Measurements from ENCODE around the gene PISD.

DNA sequence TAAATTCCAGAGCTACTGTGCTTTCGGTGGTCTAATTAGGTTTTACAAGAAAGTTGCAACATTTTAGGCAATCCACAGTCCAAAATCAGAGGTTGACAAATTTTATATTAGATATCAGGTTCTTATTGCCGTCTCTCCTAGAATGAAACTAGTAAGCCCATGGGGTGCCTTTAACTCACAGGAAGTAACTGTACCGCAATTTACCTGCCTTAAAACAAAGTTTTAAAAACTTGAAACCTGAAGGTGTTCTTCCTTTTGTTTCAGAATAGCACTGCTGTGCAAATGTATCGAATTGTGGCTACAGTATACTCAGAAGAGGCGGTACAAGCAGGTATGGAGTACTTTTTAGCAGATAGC, 77.2 kb downstream of the PISD start:
- TF ChIP-seq ZC3H10 (CRISPR knock-in tag; IDR thresholded peaks at IDR 0.05) (no peak), CSDC2 (CRISPR knock-in tag; IDR thresholded peaks at IDR 0.05) (no peak), ZFP3 (CRISPR knock-in tag; IDR thresholded peaks at IDR 0.05) (no peak), ZNF70 (CRISPR knock-in tag; IDR thresholded peaks at IDR 0.05) (no peak), PATZ1 (CRISPR knock-in tag; IDR thresholded peaks at IDR 0.05; ENCODE audit: borderline replicate concordance) (no peak), RARB (CRISPR knock-in tag; IDR thresholded peaks at IDR 0.05) (no peak), TCF4 (CRISPR knock-in tag; IDR thresholded peaks at IDR 0.05; ENCODE audit: borderline replicate concordance) (no peak), ZFP30 (CRISPR knock-in tag; IDR thresholded peaks at IDR 0.05) (no peak)
- TF ChIP-seq, protein P1, sequence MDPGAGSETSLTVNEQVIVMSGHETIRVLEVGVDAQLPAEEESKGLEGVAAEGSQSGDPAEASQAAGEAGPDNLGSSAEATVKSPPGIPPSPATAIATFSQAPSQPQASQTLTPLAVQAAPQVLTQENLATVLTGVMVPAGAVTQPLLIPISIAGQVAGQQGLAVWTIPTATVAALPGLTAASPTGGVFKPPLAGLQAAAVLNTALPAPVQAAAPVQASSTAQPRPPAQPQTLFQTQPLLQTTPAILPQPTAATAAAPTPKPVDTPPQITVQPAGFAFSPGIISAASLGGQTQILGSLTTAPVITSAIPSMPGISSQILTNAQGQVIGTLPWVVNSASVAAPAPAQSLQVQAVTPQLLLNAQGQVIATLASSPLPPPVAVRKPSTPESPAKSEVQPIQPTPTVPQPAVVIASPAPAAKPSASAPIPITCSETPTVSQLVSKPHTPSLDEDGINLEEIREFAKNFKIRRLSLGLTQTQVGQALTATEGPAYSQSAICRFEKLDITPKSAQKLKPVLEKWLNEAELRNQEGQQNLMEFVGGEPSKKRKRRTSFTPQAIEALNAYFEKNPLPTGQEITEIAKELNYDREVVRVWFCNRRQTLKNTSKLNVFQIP (CRISPR knock-in tag; IDR thresholded peaks at IDR 0.05; ENCODE audit: borderline replicate concordance, low read depth) = no peak
- TF ChIP-seq, protein P2, sequence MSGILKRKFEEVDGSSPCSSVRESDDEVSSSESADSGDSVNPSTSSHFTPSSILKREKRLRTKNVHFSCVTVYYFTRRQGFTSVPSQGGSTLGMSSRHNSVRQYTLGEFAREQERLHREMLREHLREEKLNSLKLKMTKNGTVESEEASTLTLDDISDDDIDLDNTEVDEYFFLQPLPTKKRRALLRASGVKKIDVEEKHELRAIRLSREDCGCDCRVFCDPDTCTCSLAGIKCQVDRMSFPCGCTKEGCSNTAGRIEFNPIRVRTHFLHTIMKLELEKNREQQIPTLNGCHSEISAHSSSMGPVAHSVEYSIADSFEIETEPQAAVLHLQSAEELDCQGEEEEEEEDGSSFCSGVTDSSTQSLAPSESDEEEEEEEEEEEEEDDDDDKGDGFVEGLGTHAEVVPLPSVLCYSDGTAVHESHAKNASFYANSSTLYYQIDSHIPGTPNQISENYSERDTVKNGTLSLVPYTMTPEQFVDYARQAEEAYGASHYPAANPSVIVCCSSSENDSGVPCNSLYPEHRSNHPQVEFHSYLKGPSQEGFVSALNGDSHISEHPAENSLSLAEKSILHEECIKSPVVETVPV (CRISPR knock-in tag; IDR thresholded peaks at IDR 0.05) = no peak

All from SK-N-SH treated with all-trans-retinoic acid at 6 μM for 48 hours (cell line).